ENCODE data around the gene FBXL2.
"Not testable (repeated sequence)": the region's sequence is repeated elsewhere in the genome, so short reads cannot be mapped to it uniquely, and the experiment has no call there.

FBXL2 gene

GRCh38 chr3:33317963-33318709, 40.9 kb downstream of the FBXL2 start:
- DNase-seq, result no peak

- DNase-seq, result no peak
Measured at GRCh38 chr3:33318710-33319380, 41.6 kb downstream of the FBXL2 start.

- DNase-seq, result no peak
Measured at GRCh38 chr3:33322412-33322811, 45.2 kb downstream of the FBXL2 start.

GRCh38 chr3:33331414-33331813, 54.2 kb downstream of the FBXL2 start:
- DNase-seq, result no peak

- DNase-seq, result no peak
Measured at GRCh38 chr3:33334364-33334763, 57.1 kb downstream of the FBXL2 start.

- not testable (repeated sequence) for DNase-seq
Measured at GRCh38 chr3:33338936-33339465, 61.8 kb downstream of the FBXL2 start.

GRCh38 chr3:33339758-33340157, 62.5 kb downstream of the FBXL2 start:
- no peak for DNase-seq

GRCh38 chr3:33355611-33356010, 78.4 kb downstream of the FBXL2 start:
- no peak for DNase-seq

- no peak for DNase-seq
Measured at GRCh38 chr3:33358172-33358781, 81.0 kb downstream of the FBXL2 start.

- DNase-seq, result no peak
Measured at GRCh38 chr3:33360136-33360825, 83.0 kb downstream of the FBXL2 start.

- DNase-seq, result no peak
Measured at GRCh38 chr3:33363113-33363800, 86.0 kb downstream of the FBXL2 start.

GRCh38 chr3:33364060-33364459, 86.8 kb downstream of the FBXL2 start:
- DNase-seq, result no peak

- DNase-seq, result no peak
Measured at GRCh38 chr3:33364531-33365128, 87.4 kb downstream of the FBXL2 start.

GRCh38 chr3:33372218-33373081, 95.2 kb downstream of the FBXL2 start:
- DNase-seq, result peak; percentile 25 to 53

- no peak for DNase-seq
Measured at GRCh38 chr3:33373082-33373437, 95.8 kb downstream of the FBXL2 start.

GRCh38 chr3:33377489-33377888, 100.2 kb downstream of the FBXL2 start:
- DNase-seq, result no peak

GRCh38 chr3:33377931-33378330, 100.7 kb downstream of the FBXL2 start:
- no peak for DNase-seq

- DNase-seq, result no peak
Measured at GRCh38 chr3:33380653-33381052, 103.4 kb downstream of the FBXL2 start.

GRCh38 chr3:33383951-33384350, 106.7 kb downstream of the FBXL2 start:
- no peak for DNase-seq

GRCh38 chr3:33385423-33385822, 108.2 kb downstream of the FBXL2 start:
- DNase-seq, result peak; percentile 9 to 15

GRCh38 chr3:33386631-33387030, 109.4 kb downstream of the FBXL2 start:
- no peak for DNase-seq
